HG03103 (cell line): ENCODE results near the gene KDM6A.
"Not testable (repeated sequence)": the region's sequence is repeated elsewhere in the genome, so short reads cannot be mapped to it uniquely, and the experiment has no call there.

Experiments
- ATAC-seq: cut with Tn5 transposase; IDR thresholded peaks from one replicate; pipeline ENCODE4 v1.9.1; 2021; ENCODE audit warnings: low read depth; ENCODE audit not compliant: unreplicated experiment

The KDM6A gene

DNA sequence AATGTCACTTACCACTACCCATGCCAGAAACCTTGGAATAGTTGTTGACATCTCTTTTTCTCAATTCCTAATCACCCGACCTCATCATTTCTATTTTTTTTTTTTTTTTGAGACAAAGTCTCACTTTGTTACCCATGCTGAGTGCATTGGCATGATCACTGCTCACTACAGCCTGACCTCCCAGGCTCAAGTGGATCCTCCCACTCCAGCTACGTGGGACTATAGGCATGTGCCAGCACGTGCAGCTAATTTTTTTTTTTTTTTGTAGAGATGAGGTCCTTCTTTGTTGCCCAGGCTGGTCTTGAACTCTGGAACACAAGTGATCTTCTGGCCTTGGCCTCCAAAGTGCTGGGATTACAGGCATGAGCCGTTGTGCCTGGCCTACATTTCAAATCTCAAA is 12.0 kb downstream of the KDM6A start:
- no peak for ATAC-seq

DNA sequence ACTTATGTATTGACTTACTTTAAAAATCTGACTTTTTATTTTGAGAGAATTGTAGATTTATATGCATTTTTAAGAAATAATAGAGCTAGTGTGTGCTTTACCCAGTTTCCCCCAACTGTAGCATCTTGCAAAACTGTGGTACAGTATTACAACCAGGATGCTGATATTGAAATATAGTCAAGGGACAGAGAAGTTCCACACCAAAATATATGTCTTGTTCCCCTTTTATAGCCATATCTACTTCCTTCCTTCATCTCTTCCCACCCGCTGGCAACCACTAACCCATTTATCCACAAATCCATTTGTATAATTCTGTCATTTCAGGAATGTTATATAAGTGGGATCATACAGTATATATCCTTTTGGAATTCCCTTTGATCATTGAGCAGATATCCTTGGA is 16.8 kb downstream of the KDM6A start:
- no peak for ATAC-seq

DNA sequence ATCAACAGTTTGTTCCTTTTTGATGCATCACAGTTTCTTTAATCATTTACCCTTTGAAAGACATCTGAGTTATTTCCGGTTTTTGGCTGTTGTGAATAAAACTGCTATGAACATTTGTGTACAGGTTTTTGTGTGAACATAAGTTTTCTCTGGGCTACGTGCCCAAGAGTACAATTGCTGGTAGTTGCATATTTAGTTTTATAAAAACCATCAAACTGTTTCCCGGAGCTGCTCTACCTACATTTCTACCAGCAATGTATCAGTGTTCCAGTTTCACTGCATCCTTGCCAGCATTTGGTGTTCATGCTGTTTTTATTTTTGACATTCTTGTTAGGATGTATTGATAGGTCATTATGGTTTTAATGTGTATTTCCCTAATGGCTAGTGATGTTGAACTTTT is 17.3 kb downstream of the KDM6A start:
- no peak for ATAC-seq

DNA sequence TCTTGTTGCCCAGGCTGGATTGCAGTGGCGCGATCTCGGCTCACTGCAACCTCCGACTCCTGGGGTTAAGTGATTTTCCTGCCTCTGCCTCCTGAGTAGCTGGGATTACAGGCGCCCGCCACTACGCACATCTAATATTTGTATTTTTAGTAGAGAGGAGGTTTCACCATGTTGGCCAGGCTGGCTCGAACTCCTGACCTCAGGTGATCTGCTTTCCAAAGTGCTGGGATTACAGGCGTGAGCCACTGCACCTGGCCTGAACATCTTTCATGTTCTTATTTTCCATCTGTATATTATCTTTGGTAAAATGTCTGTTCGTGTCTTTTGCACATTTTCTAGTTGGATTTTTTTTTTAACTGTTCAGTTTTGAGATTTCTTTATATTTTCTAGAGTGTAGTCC is 17.7 kb downstream of the KDM6A start:
- ATAC-seq = not testable (repeated sequence)

DNA sequence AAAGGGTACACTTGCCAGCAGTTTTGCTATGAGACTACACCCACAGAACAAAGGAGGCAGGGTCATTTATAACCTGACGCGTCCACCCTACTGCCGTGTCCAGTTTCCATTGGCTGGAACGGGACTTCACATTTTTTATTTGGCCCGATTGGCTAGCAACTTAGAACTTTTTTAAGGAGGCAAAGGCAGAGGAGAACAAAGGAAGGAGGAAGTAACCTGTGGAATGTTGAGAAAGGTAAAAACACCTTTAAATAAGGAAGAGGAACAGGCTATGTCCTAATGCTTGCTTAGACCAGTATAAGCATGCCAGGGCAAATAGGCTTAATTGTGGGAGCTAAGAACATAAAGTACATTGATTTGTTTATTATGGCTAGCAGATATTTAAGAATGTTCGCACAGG is 18.7 kb downstream of the KDM6A start:
- ATAC-seq = no peak

DNA sequence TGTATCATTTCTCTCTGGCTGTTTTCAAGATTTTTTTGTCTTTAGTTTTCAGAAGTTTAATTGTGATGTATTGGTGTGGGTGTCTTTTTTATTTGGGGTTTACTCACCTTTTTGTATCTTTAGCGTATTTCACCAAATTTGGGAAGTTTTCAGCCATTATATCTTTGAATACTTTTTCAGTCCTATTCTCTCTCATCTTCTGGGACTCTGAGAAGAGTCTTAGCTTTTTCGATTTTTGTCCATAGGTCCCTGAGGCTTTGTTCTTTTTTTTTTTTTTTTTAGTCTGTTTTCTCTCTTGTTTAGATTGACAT is 23.8 kb downstream of the KDM6A start:
- ATAC-seq = no peak

DNA sequence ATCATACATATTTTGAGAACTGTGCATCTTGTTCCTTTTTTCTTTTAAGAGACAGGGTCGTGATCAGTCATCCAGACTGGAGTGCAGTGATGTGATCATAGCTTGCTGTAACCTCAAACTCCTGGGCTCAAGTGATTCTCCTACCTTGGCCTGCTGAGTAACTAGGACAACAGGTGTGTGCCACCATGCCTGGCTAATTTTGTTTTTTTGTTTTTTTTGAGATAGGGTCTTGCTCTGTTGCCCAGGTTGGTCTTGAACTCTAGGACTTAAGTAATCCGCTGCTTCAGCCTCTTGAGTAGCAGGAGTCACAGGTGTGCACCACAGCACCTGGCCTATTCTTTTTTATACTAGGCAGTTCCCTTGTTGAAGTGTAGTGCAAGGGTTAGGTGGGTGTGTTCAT is 24.6 kb downstream of the KDM6A start:
- ATAC-seq = no peak

DNA sequence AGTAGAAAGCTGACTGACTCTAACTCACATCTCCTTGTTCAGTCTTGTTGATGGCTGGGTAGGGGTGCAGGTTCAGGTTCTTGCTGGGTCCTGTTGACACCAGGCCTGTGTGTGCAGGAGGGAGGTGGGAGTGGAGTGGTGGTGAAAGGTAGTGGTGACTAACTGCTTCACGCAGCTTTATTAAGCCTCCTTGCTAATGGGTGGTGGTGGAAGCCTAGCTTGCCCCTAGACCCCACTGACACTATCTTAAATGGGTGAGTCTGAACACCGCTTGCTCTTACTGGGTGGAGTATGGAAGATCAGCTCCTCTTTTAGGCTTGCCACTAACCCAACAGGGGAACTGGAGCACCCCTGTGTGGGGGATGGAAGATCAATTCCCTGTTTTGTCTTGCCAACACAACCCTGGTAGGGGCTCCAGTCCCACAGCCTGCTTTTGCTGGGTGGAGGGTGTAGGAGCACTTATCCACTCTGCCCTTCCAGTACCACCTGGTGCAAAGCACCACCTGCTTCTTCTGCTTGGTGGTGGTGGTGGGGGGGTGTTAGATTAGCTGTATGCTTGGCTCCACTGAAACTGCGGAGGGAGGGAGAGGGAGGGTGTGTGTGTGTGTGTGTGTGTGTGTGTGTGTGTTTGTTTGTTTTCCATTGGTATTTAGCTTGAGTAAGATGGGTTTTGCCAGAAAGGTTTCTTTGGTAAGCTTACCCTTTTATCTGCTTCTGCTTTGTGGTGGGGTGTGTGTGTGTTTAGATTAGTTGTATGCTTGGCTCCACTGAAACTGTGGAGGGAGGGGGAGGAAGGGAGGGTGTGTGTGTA is 25.6 kb downstream of the KDM6A start:
- ATAC-seq = no peak

DNA sequence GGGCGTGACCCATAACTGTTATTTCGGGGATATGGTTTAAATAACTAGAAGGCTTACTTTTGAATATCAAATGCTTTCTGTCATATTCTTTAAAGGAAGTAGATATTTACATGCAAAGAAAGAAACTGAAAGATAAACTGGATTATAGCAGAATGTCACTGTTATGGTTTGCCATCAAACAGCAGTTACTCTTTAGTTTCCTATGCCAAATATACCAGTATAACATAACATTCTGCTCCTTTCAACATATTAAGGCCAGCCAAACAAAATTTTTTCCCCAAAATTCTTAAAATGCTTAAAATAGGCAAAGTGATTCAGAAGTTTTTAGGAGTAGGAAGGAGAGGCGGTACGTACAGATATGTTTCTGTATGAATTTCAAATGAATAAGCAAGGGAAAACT is 27.0 kb downstream of the KDM6A start:
- no peak for ATAC-seq

DNA sequence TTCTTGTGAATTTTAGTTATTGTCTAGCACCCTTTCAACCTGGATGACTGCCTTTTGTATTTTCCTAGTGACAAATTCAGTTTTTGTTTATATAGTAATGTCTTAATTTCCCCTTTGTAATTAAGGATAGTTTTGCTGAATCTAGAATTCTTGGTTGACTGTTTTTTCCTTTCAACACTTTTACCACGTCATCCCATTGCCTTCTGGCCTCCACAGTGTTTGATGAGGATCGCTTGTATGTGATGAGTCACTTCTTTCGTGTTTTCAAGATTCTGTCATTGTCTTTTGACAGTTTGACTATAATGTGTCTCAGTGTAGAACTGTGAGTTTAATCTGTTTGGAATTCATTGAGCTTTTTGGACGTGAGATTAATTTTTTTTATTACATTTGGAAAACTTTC is 30.1 kb downstream of the KDM6A start:
- ATAC-seq = no peak

DNA sequence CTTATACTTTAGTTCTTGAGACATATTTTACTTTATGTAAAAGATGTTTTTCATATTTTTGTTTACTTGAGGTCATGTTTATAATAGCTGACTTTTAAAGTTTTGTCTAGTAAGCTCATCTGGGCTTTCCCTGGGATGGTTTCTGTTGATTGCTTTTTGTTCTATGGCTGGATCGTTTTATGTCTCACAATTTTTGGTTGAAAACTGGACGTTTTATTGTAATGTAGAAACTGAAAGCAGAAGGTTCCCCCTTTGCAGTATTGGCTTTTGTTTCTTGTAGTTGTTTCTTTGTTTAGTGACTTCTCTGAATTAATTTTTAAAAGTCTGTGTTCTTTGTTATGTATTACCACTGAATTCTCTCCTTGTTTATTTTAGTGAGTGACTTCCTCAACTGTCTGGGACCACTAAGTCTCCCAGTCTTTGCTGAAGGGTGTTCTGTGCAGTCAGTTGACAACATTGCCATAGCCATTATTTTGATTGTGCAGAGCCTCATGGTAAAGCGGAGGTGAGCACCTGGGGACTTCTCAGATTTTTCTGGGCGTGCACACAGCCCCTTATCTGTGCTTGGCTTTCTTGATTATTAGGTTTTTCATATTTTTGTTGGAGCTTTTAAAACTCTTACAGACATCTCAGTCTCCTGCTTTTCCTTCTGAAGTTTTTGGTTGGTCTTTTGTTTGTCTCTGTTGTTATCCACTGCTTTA is 31.0 kb downstream of the KDM6A start:
- ATAC-seq = no peak

DNA sequence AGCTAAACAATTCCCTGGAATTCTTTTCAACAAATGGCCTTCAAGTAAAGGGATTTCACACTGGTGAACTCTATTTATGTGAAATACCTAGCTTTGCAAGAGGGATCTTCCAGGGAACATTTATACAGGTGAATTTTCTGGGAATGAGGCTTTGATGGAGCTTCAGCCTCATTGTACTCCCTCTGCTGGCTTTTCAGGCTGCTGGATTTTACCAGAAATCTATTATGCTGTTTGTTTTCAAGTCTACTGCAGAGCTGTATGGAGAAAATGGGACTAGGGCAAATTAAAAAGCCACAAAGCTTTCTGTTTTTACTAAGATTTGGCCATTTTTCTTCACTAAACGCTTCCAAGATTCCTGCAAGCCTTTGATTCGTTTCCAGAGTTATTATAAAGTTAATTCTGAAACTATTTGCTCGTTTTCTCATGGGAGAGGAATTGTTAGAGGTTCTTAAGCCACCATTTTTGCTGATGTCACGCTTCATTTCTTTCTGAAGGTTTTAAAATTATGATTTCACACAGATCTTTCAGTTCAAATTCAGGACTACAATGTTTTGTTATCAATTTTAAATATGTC is 31.6 kb downstream of the KDM6A start:
- ATAC-seq = no peak

DNA sequence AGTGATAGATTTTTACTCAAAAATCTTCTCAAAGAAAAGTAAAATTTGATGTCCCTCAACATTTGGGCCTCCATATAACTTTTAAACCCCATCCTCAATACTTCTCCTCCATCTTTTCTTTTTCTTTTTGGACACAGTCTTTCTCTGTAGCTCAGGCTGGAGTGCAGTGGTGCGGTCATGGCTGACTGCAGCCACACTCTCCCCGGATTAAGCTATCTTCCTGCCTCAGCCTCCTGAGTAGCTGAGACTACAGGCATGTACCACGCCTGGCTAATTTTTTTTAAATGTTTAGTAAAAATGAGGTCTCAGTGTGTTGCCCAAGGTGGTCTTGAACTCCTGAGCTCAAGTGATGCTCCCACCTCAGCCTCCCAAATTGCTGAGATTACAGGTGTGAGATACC is 33.1 kb downstream of the KDM6A start:
- no peak for ATAC-seq

DNA sequence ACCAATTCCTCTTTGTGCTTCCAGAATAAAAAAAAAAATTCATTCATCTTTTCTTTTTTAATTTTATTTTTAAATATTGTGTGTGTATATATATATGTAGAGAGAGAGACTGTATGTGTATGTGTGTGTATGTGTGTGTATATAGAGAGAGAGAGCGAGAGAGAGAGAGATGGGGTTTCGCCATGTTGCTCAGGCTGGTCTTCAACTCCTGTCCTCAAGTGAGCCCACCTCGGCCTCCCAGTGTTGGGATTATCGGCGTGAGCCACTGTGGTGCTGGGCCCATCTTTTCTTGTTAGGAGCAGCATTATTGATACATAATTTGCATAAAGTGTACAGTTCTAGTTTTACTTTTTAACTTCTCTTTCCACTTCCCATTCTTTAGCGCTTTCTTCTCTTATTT is 33.6 kb downstream of the KDM6A start:
- no peak for ATAC-seq

DNA sequence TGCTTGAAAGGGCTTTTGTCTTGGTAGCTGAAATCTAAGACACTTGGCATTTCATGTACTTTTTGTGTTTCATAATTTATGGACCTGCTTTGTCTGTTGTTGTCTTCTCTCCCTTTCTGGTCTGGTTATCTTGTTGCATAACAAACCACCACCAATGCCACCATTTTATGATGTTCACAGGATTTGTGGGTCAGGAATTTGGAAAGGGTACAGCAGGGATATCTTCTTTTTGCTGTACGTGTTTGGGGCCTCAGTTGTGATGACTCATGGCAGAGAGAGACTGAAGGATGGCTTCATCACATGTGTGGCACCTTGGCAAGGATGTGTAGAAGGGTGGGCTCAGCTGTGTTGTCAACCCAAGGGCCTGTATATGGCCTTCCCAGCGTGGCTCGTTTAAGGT is 35.2 kb downstream of the KDM6A start:
- no peak for ATAC-seq

DNA sequence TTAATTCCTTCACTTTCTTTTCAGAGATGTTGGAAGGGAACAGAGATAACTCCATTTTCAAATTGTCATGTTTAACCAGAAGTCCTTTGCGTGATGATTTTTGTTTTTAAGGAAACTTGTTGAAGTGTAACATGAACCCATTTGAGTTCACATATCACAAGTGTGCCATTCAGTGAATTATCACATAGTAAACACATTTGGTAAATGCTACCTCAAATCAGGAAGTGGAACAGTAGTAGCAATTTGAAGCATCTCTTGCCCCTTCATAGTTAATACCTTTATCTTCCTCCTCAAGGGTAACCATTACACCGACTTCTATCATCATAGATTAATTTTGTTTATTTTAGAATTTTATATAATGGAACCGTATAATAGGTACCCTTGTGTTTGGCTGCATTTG is 35.8 kb downstream of the KDM6A start:
- no peak for ATAC-seq

DNA sequence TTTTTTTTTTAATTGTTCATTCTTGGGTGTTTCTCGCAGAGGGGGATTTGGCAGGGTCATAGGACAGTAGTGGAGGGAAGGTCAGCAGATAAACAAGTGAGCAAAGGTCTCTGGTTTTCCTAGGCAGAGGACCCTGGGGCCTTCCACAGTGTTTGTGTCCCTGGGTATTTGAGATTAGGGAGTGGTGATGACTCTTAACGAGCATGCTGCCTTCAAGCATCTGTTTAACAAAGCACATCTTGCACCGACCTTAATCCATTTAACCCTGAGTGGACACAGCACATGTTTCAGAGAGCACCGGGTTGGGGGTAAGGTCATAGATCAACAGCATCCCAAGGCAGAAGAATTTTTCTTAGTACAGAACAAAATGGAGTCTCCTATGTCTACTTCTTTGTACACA is 37.5 kb downstream of the KDM6A start:
- not testable (repeated sequence) for ATAC-seq

DNA sequence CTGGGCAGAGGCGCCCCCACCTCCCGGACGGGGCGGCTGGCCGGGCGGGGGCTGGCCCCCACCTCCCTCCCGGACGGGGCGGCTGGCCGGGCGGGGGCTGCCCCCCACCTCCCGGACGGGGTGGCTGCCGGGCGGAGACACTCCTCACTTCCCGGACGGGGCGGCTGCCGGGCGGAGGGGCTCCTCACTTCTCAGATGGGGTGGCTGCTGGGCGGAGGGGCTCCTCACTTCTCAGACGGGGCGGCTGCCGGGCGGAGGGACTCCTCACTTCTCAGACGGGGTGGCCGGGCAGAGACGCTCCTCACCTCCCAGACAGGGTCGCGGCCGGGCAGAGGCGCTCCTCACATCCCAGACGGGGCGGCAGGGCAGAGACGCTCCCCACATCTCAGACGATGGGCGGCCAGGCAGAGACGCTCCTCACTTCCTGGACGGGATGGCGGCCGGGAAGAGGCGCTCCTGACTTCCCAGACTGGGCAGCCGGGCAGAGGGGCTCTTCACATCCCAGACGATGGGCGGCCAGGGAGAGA is 38.1 kb downstream of the KDM6A start:
- not testable (repeated sequence) for ATAC-seq

DNA sequence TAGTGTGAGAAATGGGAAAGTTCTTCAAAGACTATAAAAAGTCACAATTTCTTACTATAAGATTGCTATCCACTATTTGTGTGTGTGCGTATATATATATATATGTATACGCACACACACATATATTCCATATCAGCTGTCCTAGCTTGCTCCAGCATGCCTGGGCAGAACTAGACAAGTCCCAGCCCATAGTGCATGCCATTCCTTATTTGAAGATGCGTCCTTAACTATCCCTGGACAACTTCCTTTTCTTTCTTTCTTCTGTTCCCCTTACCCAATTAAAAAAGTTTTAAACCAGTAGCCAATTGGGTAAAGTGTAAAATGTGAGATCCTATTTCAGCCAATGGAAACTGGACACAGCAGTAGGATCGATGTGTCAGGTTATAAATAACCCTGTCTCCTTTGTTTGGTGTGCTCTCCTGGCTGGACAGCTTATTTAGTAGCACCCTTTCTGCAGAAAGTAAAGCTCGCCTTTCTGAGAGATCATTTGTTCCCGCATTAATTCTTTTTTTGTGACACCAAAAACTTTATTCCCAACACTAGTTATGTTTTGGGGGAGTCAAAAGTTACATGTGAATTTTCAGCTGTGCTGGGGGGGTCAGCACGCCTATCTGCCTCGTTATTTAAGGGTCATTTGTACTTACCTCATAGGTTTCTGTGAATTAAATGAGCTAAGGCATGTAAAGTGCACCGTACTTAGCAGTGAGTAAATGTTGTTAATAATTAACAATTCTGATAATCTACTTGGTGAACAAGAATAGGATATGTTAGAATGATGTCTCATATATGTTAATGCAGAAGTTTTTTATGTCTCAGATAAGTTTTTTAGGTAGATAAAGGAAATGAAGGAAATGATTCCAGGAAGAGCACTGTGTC is 40.9 kb downstream of the KDM6A start:
- ATAC-seq = no peak

DNA sequence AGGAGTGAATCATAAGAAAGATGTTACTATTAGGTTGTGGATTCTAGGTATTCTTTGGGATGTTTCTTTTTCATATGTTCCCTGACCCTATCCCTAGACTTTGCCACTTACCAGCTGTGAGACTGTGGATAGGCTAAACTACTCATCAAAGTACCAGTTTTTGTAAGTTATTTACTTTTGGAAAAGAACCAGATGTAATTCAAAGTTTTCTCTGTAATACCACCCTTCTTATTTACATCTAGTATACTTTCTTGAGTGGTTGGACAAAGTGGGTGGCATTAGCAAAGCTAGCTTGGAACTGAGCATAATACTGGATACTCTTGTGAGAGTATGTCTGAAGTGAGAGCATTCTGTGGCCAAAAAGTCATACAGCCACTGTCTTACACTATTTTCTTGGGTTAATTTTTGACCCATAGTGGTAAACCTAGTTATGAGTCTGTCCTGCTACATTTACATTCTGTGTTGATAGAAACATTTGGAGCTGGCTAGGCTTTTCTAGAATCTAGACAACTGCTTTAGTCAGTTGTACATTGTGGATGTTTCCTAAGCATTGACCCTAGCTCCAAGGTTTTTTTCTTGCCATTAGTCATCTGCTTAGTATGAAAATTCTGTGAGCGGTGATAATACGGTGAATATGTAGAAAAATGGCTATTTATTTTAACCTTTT is 41.7 kb downstream of the KDM6A start:
- no peak for ATAC-seq
